ENCODE measurements around the gene SEC24C.
A peak's percentile ranks its signal among the peaks of the same experiment; 100 is the strongest.

SEC24C gene

GRCh38 chr10:73813333-73813732 lies 69.2 kb downstream of the SEC24C start:
- DNase-seq = no peak

DNA sequence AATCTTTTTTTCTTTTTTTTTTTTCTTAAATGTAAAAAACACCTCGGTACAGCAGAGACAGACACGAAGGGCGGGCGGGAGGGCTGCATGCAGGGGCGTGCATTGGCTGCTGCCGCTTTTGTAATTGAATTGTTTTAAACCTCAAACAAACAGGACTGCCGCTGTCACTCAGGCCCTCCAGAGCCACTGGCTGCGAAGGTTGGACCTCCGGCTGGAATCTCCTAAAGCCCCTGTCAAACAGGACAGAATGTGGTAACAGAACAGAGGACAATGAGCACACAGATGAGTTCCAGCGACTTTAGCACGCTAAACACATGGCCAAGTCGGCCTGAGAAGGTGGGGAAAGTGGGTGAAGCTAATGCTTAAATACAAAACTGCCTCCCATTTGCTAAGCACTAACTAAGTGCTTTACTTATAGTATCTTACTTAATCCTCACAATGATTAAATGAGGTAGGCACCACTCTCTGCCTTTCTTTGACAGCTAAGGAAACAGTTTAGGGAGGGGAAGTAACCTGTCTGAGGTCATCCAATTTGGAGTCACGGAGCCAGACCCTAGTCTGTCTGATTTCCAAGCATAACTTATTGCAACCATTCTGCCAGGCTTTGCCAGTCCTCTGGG lies 70.2 kb downstream of the SEC24C start:
- no peak for DNase-seq

- DNase-seq = peak; percentile 17
These were observed 70.9 kb downstream of the SEC24C start for GRCh38 chr10:73814896-73815718.

GRCh38 chr10:73815719-73816030 lies 71.5 kb downstream of the SEC24C start:
- no peak for DNase-seq

GRCh38 chr10:73816917-73817729 lies 73.0 kb downstream of the SEC24C start:
- no peak for DNase-seq

- no peak for DNase-seq
These were observed 73.7 kb downstream of the SEC24C start for GRCh38 chr10:73817826-73818225.

GRCh38 chr10:73818402-73818801 lies 74.2 kb downstream of the SEC24C start:
- DNase-seq = no peak

- DNase-seq = no peak
These were observed 74.9 kb downstream of the SEC24C start for GRCh38 chr10:73819081-73819480.

DNA sequence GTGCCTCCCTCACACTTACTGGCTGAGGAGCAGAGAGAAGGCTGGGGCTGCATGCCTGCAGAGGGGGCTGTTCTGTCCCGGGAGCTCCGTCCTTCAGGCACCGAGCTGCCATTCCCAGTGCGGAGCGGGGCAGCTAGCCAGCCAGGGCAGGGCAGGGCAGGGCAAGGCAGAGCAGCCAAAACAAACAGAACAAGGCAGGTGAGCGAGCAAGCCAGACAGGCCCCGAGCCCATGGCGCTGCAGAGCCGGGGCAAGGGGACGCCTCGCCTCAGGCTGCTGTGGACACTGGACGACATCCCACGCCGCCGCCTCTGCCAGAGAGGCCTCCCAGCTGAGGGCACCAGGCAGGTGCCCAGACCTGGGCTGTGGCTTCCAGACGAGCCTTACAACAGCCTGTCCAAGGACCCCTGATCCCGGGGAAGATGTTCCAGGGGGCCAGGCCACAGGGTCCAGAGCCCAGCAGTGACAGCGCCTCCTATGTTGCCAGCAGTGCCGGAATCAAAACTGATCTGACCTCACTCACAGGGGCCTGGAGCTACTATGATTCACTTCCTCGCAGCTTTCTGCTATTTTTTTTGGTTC lies 75.4 kb downstream of the SEC24C start:
- no peak for DNase-seq

All from fibroblast of skin of scalp (primary cell).